Measurements from ENCODE around the gene PLCXD3.

- no peak for TF ChIP-seq POLR2AphosphoS5 (IDR thresholded peaks at IDR 0.05; ENCODE audit: low read depth)
- no peak for TF ChIP-seq CTCF (IDR thresholded peaks at IDR 0.05; ENCODE audit: insufficient read depth, low read length)
- no peak for TF ChIP-seq GABPA (IDR thresholded peaks at IDR 0.05; ENCODE audit: low read depth)
- no peak for TF ChIP-seq REST (IDR thresholded peaks at IDR 0.05; ENCODE audit: insufficient replicate concordance, low read depth)
Observed at GRCh38 chr5:41312066-41312465, 198.3 kb downstream of the PLCXD3 start.

Data from HL-60 (cell line).